NCI-H2171 (cell line): Measurements from ENCODE around the gene RBP5.

ENCODE experiments used
- DNase-seq: peaks from one replicate; lab custom pipeline; 2025; lab: John Stamatoyannopoulos, UW

The RBP5 gene, protein sequence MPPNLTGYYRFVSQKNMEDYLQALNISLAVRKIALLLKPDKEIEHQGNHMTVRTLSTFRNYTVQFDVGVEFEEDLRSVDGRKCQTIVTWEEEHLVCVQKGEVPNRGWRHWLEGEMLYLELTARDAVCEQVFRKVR

DNA sequence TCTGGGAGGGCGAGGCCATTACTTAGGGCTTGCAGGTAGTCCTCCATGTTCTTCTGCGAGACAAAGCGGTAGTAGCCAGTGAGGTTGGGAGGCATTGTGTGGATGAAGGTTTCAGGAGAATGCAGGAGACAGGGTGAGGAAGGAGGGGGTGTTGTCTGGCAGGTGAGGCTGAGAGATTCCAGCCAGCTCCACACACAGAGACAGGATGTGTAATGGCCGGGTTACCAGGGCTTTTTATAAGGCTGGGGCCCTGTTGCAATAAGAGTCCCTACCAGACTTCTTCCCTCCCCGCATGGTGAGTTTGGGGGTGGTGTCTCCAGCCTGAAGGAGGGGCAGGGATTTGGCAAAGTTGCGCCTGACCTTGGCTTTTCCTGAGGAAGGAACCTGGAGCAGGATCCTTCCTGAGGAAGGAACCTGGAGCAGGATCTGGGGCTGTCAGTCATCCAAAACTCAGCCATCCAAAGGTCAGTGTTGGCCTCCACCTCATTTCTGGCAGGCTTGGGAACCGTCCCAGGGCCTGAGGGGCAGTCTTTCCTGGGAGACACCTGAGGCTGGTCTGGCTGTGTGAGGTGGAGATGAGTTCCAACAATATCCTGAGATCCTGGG lies at the start of gene RBP5:
Gene RBP5 (minus strand): TSS at position 209 of the 606 bp plus-strand sequence. CDS start 114 bp downstream, at position 95.
- DNase-seq, result no peak

DNA sequence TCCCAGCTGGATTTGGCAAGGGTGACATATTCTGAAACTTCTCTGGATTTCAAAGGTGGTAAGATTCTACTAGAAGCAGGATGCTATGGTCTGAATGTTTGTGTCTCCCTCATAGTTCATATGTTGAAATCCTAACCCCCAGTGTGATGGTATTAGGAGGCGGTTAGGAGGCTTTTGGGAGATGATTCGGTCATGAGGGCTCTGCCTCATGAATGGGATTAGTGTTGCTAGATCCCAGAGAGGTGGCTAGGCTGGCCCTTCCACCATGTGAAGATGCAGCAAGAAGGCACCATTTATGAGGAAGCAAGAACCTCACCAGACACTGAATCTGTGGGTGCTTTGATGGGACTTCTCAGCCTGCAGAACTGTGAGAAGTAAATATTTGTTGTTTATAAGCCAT lies 49.8 kb upstream of the RBP5 start:
- DNase-seq, result no peak

DNA sequence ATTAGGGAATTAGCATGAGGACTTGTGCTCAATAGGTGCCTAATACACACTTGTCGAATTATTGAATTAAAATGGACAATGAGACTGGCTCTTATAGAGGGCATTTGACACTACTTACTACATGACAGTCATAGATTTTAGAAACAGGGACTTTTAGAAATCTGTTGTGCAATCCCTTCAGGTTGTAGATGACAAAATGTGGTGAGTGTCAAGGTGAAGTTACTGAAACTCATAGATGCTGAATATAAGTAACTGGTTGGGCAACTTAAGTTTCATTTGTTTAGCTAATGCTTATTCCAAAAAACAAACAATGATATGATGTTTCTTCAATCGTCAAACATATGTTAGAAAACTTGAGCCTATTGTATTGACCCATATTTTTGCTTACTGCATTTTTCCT lies 47.9 kb upstream of the RBP5 start:
- DNase-seq, result no peak

DNA sequence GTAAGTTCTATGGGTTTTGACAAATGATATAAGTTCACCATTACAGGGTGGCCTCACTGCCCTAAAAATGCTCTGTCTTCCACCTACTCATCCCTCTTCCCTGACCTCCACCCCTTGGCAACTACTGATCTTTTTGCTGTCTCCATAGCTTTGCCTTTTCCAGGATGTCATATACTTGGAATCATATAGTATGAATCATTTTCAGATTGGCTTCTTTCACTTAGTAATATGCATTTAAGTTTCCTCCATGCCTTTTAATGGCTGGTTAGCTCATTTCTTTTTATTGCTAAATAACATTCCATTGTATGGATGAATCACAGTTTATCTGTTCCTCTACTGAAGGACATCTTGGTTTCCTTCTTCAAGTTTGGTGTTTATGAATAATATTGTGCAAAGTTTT lies 46.8 kb upstream of the RBP5 start:
- DNase-seq, result no peak

DNA sequence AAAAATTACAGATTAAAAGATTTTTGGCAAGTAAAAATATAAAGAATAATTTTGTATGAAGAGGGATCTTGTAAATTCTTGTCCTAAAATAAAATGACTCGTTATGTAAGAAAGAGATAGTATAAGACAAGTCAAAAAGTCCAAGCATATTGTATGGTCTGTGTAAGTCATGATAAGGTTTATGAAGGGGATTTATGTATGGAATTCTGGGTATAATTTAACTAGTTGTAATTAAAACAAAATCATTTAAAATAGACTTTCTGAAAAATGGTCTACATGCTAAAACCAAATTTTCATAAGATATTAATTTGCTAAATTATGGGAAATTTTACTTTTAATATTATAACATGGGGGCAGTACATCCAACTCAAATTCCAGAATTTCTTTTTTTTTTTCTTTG lies 43.2 kb upstream of the RBP5 start:
- DNase-seq, result no peak

DNA sequence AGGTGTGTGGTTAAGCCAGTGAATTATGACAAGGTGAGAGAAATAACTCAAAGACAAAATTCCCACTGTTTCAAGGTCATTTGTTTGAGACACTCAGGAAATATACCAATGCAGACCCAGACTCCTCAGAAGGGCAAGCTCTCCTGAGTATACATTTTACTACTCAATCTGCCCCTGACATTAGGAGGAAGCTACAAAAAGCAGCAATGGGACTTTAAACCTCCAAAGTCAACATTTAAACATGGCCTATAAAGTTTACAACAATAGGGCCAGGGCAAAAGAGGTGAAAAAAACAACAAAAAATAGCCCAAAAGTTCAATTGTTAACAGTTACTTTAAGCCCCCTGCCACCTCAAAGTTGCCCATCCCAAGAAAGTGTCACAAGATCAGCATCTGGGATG lies 41.3 kb upstream of the RBP5 start:
- no peak for DNase-seq

DNA sequence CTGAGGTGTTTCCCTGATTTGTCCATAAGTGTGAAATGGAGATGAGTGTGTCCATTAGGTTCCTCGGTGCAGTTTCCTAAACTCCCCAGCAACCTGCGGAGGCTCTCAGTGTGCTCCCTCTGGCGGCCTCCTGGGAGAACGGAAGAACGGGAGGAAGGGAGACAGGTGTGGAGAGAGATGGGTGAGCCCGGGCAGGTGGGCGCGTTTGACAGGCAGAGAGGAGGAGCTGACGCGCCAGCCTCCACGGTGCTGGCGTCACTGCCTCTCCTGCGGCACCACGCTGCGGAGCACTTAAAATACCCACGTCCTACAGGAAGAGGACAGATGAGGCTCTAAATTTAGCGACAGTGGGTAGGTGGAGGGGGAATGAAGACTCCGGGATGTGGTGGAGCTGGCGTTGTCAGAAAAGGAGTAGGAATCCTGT lies 34.0 kb upstream of the RBP5 start:
- DNase-seq, result peak; percentile 100

DNA sequence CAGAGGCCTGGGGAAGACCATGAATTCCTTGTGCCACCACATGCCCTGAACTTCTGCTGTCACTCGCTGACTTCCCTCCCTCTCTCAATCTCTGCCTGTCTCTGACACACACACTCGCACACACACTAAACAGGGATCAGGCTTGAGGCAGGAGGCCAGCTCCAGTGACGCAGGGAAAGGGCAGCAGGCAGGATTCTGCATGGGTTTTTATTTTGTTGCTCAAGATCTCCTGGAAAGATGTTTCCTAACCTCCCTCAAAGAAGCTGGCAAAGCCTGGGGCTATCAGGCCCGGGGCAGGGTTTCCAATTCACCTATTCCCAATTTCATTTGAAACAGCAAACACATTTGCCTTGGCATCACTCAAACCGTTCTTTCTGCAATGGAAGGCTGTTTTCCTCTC lies 33.1 kb upstream of the RBP5 start:
- no peak for DNase-seq

DNA sequence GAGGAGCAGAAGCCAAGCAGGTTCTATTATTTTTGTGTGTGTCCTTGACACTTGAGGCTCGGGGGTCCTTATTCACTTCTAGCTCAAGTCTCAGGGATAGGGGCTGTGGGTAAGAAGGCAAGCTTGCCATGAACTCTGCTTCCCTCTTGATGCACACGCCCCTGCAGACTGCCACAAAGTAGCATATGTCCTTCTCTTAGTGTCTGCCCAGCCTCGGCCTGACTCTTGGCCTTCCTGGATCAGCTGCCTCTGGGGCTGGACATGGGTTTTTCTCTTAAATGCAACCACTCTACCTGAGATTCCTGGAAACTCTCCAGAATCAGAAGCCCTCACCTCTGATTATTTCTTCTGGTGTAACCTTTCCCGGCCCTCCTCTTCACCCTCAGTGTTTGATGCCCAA lies 32.6 kb upstream of the RBP5 start:
- DNase-seq, result no peak

DNA sequence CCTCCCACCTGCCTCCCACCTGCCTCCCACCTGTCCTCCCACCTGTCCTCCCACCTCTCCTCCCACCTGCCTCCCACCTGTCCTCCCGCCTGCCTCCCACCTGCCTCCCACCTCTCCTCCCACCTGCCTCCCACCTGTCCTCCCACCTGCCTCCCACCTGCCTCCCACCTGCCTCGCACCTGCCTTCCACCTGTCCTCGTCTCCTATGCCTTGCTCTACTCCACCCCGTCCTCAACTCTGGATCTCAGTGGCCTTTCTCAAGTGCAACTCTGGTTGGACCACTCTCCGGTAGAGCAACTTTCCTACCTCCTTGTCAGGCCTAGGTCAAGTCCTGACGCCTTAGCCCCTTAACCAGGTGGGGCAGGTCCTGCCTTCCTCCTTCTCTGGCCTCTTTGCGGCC lies 31.5 kb upstream of the RBP5 start:
- peak; percentile 88 for DNase-seq

DNA sequence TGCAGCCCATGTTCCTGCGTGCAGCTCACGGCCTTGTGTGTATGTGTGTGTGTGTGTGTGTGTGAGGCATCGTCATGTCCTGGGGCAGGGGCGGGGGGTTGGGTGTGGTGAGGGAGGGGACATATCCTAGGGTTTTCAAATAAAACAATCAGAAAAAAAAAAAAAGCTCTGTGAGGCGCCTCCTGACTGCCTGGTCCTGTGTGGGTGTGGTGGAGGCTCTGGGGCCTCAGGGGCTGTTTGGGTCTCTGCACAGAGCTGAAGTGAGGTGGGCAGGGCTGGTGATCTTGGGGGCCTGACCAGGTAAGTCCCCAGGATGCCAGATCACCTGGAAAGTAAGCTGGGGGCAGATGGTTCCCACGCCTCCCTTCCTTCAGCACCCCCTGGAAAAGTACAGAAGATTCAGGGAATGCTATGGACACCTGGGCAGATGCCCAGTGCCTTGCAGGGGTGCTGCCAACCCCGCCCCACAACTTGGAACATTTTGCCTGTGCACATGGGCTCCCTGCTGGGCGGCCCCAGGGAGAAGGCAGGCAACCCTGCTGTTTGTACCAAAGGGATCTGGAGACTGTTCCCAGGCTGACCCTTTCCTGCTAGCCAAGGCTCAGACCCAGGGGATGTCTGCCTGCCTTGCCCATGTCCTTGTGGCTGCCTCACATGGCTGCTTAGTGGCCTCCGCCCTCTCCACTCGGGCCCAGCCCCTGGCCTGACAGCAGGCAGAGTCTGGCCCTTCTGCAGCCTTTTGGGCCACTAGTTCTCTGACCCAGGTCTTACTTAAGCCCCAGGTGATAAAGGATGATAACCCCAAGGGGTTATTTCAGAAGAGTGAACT lies 30.3 kb upstream of the RBP5 start:
- no peak for DNase-seq

DNA sequence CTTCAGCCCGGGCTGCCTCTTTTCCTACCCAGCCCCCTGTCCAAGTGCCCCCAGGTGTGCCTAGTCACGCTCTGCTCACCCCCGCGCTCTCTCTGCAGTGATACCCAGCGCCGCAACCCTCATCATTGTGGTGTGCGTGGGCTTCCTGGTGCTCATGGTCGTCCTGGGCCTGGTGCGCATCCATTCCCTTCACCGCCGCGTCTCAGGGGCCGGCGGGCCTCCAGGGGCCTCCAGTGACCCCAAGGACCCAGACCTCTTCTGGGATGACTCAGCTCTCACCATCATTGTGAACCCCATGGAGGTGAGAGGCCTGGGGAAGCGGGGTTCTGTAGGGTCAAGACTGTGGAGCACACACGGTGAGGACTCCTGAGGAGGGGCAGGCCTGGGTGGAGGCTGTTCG lies 28.7 kb upstream of the RBP5 start:
- no peak for DNase-seq

DNA sequence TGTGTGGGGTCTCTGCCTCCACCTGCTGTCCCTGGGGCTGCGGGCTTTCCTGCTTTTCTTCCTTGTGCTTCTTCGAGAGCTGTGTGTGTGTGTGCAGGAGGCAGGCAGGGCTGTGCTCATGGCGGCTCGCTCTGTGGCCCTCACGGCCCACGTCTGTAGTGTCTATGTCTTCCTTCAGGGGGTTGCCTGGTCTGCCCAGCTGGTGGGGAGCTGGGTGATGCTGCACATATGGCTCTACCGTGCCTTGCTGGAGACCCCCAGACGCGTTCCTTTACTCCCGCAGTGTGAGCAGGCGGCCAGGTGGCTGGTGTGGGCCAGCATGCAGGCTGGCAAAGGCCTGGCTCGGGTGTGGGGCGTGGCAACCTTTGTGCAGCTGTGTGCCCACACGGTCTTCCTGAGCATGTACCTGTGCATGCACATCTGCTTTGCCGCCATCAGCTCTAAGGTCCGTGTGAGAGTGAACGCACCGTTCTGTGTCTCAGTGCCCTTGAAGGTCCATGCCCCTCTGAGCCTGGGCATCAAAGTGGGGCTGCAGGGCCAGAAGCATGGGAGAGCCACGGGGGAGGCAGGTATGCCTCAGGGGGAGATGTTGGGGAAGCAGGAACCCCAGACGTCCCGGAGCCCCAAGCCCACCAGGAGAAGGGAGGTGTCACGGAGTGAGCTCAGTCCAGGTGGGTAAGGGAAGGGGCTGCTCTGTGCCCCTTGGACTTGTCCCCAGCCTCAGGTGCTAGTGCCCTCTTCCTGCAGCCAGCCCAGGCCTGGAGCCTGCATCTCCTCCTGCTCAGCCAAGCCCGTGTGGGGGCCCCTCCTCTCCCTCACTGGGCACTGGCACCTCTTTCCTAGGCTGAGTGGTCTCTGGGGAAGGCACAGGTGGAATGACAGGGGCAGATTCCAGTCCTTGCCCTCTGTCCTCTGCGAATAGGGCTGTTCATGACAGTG lies 27.8 kb upstream of the RBP5 start:
- DNase-seq, result no peak

DNA sequence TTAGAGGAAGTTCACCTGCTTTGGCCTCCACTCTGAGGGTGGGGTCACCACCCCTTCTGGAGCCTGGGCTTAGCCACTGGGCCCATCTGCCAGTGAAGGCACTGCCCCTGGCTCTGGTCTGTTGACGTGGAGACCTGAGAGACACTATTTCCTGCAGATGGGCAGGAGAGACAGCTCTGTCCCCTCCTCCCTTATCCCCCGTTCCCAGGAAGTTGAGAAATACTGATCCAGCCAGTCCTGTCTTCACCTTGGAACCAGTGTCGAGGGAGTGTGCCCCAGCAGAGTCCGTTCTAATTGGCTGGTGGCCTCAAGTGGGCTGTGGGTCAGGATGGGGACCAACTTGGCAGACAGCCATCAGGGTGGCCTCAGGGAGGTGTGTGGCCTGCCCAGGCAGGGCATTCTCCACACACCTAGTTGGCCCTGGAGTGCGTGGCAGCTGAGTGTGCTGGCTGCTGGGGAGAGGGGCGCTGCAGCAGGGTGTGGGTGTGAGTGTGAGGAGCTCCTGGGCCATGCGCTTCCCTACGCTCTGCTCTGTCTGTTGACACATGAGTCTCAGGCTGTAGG lies 26.9 kb upstream of the RBP5 start:
- no peak for DNase-seq

DNA sequence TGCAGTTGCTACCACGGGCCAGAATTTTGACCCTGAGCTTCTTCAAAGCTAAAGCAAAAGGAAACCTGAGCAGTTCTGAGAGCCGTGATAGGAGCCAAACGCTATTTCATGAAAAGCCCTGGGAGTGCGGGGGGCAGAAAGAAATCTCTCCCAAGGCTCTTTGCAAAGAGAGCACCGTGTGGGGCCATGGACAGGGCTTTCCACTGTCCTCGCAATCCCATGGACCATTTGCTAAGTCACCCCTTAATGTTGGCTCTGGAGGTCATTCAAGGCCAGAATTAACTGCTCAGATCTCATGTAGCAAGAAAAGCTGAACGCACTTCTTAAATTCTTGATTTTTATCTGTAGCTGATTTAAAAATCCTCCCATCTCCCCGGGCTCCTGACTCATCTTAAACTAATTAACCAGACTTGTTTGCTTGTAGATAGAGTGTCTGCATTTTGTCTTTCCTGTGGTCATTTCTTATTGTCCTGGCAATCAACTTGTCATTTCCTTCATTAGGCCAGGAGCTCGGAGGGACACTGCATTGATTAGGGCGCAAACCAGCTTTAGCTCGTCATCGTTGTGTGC lies 26.3 kb upstream of the RBP5 start:
- no peak for DNase-seq

DNA sequence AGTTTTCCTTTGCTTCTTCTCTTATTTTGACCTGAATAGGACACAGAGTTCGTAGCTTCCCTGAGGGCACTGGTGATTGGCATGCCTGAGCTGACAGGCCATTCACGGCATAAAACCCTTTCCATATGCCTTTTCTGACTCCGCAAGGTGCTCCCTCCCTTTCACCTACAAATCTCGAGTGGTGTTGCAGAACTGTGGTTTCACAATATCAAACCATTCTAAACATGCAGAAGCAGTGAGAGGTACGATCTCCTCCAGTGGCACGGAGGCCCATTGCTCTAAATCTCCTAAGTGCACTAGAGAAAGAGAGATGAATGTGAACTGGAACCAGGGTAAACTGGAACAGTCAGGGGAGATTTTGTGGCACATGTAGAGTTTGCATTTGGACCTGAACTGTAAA lies 25.4 kb upstream of the RBP5 start:
- DNase-seq, result no peak

DNA sequence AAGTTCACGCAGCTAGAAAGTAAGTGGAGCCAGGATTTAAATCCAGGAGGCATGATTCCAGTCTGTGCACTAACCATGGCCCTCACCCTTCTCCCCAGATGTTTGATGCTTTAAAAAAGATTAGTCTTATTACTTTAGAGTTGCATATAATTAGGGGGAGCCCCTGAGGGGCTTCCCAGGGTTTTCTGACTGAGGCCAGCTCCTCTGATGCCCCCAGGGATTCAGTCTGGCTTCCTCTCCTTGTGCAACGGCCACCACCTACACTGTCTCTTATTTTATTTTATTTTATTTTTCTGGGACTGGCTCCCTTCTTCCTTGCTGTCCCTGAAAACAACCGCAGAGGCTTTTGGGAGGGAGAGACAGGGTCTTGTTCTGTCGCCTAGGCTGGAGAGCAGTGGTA lies 24.1 kb upstream of the RBP5 start:
- no peak for DNase-seq

DNA sequence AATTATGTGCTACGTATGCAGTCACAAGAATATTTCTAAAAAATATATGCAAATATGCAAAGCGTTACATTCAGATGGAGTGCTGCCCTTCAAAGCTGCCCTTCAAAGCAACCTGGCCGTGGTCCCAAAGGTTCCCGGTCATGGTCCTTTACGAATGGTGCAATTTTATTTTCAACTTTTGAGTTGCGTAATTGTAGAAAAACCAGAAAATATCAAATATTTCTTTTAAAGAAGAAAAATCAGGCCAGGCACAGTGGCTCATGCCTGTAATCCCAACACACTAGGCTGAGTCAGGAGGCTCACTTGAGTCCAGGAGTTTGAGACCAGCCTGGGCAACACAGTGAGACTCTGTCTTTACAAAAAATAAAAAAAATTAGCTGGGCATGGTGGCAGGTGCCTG lies 22.8 kb upstream of the RBP5 start:
- no peak for DNase-seq

DNA sequence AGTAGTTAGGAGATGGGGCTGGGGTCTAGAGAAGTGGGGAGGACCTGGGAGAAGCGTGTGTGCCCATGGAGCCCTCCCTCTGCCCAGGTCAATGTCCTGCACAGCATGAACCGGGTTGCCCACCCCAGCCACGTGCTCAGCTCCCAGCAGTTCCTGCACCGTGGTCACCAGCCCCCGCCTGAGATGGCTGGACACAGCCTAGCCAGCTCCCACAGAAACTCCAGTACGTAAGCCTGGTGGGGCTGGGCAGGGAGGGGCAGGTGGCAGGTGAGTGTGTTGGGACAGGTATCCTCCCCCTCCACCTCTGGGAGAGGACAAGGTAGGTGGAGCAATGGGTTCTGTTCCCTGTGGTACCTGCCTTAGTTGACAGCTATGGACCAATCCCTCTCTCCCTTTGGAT lies 22.2 kb upstream of the RBP5 start:
- no peak for DNase-seq

DNA sequence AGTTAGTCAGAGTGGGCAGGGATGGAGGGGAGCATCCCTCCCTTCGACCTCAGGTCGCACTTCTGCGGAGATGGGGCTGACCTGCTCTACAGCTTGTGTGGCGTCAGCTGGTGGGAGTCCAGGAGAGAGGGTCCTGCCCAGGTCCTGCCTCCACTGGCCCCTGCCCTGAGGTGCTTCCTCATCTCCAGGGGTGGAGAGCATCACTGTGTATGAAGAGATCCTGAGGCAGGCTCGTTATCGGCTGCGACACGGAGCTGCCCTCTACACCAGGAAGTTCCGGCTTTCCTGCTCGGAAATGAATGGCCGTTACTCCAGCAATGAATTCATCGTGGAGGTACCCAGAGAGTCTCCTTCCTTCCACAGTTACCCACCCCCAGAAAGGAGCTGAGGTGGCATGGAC lies 21.7 kb upstream of the RBP5 start:
- no peak for DNase-seq

DNA sequence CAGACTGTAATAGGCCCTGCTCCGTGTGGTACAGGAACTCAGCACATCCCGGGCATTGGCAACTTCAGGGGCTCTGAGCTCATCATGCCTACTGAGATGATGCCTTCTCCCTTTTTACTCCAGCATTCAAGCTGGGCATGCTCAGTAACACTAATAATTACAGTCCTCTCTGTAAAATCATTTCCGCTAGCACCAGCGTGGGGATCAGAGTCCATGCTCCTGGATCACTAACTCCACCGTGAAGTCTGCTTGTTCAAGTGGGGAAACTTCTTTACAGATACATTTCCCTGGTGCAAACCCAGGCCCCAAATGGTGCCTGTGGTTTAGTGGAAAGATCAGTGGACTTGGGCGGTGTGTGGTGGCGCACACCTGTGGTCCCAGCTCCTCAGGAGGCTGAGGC lies 18.2 kb upstream of the RBP5 start:
- DNase-seq, result no peak

DNA sequence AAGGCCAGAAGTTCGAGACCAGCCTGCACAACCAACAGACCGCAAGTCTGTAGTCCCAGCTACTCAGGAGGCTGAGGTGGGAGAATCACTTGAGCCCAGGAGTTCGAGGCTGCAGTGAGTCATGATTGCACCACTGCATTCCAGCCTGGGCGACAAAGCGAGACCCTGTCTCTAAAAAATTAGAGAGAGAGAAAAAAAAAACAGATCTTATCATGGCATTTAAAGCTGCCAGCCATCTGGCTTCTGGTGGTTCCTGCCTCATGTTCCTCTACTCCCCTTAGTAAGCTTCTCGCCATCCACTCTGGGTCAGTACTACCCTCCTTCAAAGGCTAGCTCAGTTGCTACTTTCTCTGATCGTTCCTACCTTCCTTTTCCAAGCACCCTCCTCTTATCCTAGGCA lies 17.5 kb upstream of the RBP5 start:
- DNase-seq, result no peak
